Right renal cortex interstitium (tissue), 3 donors: ENCODE results near the gene DAGLA. TPM values are rescaled to one million over a fixed set of nuclear protein-coding genes. Genes with fewer than 3 reads are reported as not detected.
A peak's percentile ranks its signal among the peaks of the same experiment; 100 is the strongest.

ENCODE experiments used
- DNase-seq, 3 donors: peaks; one replicate each; pipeline ENCODE4 v3.0.0-alpha.2; 2013; ENCODE audit warnings: low read depth in 3 of 3, low spot score in 2 of 3
- polyA plus RNA-seq, 3 donors: library from polyadenylated mRNA; unstranded; fragments of 120-200 nt; gene quantifications; one replicate each; pipeline ENCODE4 v1.2.1, GENCODE V29; 2013; ENCODE audit not compliant: insufficient read length in 3 of 3

DAGLA gene
- polyA plus RNA-seq, 3 donors, result 2.6 to 3.3 (median 3.0) TPM

GRCh38 chr11:61776561-61777075 lies 96.4 kb downstream of the DAGLA start:
- no peak for DNase-seq

DNA sequence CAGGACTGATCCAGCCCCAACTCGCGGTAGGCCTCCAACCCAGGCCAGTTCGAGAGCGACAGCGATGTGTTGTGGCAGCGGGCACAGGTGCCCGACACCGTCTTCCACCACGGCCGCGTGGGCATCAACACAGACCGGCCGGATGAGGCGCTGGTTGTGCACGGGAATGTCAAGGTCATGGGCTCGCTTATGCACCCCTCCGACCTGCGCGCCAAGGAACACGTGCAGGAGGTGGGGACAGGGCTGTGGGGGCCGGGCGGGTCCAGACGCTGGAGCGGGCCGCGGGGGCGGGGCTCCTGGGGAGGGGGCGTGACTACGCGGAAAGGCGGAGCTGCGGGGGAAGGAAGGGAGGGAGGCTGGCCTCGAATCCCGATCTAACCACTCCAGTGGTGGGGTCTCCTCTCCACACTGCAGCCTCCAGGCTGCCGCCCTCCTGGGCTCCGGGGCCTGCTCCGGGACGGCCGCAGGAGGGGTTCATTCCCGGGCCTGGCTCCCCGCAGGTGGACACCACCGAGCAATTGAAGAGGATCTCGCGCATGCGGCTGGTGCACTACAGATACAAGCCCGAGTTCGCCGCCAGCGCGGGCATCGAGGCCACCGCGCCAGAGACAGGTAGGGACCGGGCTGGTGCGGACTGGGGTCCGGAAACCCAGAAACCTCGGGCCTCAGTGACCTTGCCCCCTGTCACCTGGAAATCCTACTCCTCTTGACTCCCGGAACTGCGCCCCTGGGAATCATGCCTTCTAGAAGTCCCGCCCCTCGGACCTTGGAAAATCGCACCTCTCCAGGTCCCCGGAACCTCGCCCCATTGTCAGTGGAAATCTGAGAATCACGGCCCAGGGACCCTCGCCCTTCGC lies 97.3 kb downstream of the DAGLA start:
- no peak for DNase-seq

DNA sequence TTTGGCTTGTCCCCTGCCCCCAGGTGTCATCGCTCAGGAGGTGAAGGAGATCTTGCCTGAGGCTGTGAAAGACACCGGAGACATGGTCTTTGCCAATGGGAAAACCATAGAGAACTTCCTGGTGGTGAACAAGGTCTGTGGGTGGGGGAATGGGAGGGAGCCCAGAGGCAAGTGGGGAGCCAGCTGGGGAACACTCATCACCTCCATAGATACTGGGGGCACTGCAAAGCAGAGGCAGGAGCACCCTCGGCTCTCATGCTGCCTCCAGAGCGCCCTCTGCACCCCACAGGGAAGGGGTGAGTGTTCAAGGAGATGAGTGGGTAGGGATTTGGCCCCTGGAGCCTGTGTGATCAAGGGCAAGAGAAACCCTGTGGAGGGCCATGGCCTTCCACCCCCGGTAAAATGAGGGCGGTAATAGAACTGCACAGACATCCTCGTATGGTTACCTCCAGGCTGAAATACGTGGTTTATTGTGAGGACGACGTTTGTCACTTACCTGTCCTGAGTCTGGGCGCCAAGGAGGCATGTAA lies 98.2 kb downstream of the DAGLA start:
- DNase-seq, result no peak

- DNase-seq, result no peak
Measured at GRCh38 chr11:61778920-61779650, 98.9 kb downstream of the DAGLA start.

DNA sequence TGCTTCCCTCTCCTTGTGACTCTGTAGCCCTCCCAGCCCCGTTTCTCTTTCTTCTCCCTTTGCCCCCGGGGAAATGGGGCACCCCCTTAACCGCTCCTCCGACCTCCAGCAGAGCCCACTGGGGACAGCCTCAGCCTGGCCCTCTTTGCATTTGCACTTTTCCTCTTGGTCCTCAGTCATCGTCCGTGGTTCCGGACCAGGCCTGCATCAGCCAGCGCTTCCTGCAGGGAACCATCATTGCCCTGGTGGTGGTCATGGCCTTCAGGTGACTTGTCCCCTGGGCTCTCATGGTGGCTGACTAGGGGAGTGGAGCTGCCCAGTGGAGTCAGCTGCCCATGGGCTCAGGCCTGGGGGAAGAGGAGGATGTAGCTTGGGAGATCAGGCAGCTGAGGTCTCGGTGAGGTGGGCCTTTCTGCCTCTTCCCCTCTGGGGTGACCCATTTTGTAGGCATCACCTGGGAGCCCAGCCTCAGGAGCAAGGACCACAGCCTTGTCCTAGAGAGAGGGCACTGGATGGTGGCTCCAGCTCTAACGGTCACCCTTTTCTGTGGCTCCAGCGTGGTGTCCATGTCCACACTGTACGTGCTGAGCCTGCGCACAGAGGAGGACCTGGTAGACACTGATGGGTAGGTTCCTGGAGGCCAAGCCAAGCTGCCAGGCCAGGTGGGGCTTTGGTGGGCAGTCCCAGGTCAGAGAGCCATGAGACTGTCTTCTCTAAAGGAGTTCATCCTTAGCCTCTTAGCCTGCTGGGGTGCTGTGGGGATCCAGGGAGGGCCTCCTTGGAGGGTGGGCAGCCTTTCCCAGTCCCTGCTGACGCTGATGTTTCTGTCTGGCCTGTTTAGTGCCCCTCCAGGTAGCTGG lies 99.7 kb downstream of the DAGLA start:
- no peak for DNase-seq

DNA sequence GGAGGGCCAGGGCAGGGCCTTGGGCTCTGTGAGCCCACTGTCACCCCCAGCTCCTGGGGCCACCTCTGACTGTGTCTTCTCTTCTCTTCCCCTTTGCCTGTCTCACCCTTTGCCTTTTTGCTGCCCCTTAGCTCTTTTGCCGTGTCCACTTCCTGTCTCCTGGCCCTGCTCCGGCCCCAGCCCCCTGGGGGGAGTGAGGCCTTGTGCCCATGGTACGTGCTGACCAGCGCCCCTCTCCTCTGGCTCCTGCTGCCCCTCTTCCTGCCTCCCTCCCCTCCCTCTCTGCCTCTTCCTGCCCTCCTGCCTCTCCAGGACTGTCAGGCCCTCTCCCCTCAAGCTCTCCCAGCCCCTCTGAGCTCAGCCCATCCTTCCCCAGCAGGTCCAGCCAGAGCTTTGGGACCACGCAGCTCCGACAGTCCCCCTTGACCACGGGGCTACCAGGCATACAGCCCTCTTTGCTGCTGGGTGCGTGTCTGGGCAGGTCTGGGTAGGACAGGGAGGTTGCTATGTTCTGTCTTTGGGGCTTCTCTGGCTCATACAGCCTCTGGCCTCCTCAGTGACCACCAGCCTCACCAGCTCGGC lies 100.5 kb downstream of the DAGLA start:
- DNase-seq, result no peak

- DNase-seq, result no peak
Measured at GRCh38 chr11:61781585-61781984, 101.4 kb downstream of the DAGLA start.

DNA sequence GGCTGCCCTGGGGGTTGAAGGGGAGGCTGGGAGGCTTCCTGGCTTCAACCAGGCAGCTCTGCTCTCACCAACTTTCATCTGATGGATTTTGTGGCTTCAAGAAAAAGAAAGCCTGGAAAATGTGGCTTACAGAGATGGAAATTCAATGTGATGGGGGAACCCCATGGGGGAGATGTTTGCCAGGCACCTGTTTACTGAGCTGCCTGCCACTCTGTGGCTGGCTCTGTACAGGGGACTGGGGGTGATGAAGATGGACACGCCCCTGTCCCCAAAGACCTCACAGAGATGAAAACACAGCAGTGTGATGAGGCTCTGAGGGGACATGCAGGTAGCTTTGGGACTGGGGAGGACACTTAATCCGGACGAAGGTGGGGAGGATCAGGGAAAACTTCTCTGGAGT lies 102.1 kb downstream of the DAGLA start:
- no peak for DNase-seq

GRCh38 chr11:61782841-61783240 lies 102.7 kb downstream of the DAGLA start:
- DNase-seq, result no peak

DNA sequence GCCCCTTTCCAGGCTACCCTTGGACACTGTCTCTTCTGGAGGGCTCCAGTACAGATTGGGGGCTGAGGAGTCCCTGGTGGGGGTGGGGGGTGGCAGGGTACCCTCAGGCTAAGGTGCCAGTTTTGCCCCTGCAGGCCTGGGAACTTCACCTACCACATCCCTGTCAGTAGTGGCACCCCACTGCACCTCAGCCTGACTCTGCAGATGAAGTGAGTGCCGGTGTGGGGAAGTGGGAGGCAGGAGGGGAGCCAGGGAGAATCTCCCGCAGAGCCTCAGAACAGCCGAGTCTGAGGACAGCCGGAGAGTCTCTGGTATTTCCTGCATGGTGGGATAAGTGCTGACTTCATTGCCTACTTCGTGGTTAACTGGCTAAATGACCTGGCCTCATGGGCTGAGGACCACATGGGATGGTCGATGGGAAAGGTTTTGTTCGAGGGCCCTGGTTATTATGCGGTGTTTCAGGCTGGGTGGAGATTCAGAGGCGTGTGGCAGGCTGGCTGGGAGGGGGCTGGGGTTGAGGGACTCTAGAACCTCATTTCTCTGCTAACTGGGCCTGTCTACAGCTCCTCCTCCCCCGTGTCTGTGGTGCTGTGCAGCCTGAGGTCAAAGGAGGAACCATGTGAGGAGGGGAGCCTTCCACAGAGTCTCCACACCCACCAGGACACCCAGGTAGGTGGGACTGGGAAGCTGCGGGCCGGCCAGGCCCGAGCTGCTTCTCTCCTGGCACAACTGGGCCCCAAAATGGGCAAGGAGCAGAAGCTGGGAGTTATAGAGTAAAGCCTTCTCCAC lies 103.7 kb downstream of the DAGLA start:
- DNase-seq, result no peak

DNA sequence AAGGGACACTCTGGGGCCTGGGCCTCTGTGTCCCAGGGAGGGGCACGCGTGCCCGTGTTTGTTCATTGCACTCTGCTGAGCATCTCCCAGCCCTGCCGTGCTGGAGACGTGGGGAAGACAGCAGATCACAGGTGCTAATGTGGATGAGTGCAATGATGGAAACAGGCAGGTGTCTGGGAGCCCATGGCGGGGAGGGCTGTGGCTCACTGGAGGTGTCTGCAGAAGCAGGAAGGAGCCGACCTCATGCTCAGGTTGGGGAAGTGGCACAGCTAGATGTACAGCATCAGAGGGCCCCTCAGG lies 104.3 kb downstream of the DAGLA start:
- DNase-seq, result no peak

DNA sequence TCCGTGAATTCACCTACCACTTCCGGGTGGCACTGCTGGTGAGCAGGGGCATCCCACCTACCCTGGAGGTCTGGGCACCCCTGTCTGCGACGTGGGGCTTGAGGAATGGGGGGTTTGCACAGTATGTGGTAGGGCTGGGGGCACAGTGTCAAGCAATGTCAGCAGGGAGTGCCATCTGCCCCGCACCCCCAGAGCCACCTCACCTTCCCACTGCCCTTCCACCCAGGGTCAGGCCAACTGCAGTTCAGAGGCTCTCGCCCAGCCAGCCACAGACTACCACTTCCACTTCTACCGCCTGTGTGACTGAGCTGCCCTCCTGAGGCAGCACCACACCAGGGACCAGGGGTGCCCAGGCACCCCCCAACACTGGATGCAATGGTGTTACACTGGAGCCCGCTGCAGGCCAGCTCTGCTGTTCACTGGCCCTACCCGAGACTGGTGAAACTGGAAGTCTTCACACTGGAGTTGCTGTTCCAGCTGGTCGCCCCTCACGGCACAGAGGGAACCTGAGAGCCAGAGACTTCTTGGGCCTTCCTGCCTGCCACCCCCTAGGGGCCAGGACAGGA lies 105.7 kb downstream of the DAGLA start:
- no peak for DNase-seq

DNA sequence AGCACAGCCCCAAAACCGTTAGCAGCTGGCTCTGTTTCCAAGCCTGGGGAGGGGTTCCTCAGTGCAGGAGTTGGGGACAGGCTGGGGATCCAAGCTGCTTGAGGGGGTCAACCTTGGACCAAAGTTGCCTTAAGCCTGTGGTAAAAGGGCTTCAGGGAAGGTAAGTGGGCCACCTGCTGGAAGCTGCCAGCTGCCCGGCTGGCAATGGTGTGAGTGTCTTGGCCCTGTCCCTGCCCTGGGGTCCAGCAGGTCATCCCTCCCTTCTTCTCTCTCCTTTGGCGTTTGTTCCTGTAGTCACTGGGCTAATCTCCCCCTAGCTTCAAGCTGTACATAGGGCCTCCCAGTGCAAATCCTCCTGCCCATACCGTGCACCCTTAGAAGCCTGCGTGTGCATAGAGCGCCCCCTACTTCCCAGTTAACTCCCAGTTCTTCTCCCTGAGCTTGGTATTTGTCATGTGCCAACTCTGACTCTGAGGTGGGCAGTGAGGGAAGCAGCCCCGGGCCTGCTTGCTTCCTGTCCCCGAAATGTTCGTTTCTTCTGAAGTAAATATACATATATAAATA lies 107.8 kb downstream of the DAGLA start:
- no peak for DNase-seq

DNA sequence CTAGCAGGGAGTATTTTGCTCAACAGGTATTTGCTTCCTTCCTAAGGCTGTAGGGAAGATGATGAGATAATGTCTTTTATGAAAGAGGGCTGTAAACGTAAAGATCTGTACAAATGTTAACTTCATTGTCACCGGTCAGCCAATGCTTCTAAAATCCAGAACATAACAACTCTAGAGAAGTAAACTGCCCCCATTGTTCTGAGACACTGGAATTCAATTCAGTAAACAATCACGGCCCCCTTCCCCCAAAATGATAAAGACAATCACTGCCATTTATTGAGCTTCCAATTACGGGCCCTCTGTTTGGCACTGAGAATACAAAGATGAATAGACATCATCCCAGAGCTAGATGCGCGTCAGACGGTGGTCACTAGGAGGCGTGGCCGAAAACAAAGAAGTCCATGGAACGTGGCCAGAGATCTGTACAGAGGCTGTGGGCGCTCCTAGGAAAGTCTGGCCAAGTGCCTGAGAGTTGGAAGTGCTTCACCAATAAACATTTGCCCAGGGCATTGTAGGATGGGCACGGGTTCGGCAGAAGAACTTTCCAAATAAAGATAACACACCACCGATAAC lies 111.6 kb downstream of the DAGLA start:
- DNase-seq, result peak; percentile 79 to 83 (median 82)

DNA sequence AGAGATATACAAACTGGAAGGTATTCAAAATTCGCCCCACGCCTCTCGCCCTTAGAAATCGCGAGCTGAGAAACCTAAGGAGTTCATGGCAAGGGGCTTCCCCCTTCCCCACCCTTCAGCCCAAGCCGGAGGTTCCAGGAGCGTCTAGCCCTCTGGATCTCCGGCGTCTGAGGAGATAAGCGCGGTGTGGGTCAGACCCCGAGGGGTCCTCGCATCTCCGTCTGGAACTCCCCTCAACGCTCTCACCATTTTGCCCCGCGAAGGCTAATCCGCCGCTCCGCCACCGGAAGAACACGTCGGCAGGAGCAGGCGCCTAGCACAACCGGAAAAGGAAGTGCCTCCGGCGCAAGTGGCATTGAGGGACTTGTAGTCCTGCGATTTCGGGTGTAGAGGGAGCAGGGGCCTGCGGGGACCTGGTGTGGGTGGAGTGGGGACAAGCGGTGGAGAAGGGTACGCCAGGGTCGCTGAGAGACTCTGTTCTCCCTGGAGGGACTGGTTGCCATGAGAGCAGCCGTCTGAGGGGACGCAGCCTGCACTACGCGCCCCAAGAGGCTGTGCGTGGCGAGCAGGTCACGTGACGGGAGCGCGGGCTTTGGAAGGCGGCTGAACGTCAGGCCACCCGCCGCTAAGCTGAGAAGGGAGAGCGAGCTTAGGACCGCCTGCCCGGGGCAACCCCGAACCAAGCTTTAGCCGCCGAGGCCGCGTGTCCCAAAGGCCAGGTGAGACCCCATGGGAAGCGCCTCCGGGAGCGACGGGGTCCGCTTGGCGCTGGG lies 112.3 kb downstream of the DAGLA start, which contains the start of the genes FEN1 and TMEM258:
FEN1 (plus strand) TSS at position 602 of the 773 bp plus-strand sequence. CDS start 2,451 bp downstream, outside the sequence.
TMEM258 (minus strand) TSS at position 290 of the 773 bp plus-strand sequence; CDS start at position 249, 41 bp downstream.
- peak; percentile 90 to 95 (median 91) for DNase-seq

- no peak for DNase-seq
Measured at GRCh38 chr11:61793083-61793828, 113.1 kb downstream of the DAGLA start.

DNA sequence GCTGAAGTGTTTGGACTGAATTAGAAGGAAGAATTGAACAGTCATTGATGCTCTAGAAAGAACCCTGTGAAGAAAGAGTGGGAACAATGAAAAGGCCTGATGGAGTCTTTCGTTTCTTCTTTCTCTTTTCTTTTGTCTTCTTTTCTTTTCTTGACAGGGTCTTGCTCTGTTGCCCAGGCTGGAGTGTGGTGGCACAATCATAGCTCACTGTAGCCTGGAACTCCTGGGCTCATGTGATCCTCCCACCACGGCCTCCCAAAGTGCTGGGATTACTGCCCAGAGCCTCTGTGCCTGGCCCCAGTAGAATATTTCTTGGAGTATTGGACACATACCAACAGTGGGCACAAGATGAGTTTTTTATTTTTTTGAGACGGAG lies 113.6 kb downstream of the DAGLA start:
- DNase-seq, result no peak
